B cell (primary cell): ENCODE results near the gene NRL. TPM values are rescaled to one million over a fixed set of nuclear protein-coding genes. Genes with fewer than 3 reads are reported as not detected.

Experiments
- polyA plus RNA-seq: library from polyadenylated mRNA; depleted of rRNA; stranded (reverse); fragments of >200 nt; gene quantifications from 2 replicates; pipeline ENCODE4 v1.2.3, GENCODE V29; 2012
- small RNA-seq: library from RNA; depleted of rRNA; stranded (forward); fragments of <200 nt; gene quantifications from one replicate; pipeline ENCODE3, GENCODE V24; 2012; ENCODE audit warnings: low replicate concordance, low read depth; ENCODE audit not compliant: insufficient read length
- total RNA-seq, 2 donors: library from RNA; stranded (reverse); fragments of 120-200 nt in 1 of 2; gene quantifications; 1 replicate in 1 of 2; 2 replicates in 1 of 2; pipeline versions ENCODE4 v1.2.3 to v1.2.4, GENCODE V29; 2013 to 2022

The NRL gene
- total and polyA plus RNA-seq, 2 donors (not counting 1 experiment from before 2014, with no cell fraction given) = 7.0 to 8.8 TPM

Small RNA genes within 50 kb of the gene (small RNA-seq; reads per million reads assigned to genes)
- not detected for gene RNA5SP383

Other genes with a start within 250 kb of the NRL start
- gene DHRS4, start 161.2 kb downstream of the NRL start, total RNA-seq = 15.3 and 15.6 TPM in 2 replicates
- 8.0 and 16.2 TPM in 2 replicates for gene DHRS4, start 161.2 kb downstream of the NRL start, polyA plus RNA-seq
- 16.3 and 16.8 TPM in 2 replicates for gene DHRS4L2, start 126.0 kb downstream of the NRL start, total RNA-seq
- gene DHRS4L2, start 126.0 kb downstream of the NRL start, polyA plus RNA-seq = 8.0 and 11.2 TPM in 2 replicates
- 1.0 and 1.4 TPM in 2 replicates for gene CARMIL3, start 62.9 kb downstream of the NRL start, total RNA-seq
- gene CARMIL3, start 62.9 kb downstream of the NRL start, polyA plus RNA-seq = 2.8 and 7.2 TPM in 2 replicates
- gene CPNE6, start 43.4 kb downstream of the NRL start, total RNA-seq = not detected in 2 replicates
- gene CPNE6, start 43.4 kb downstream of the NRL start, polyA plus RNA-seq = 0.10 TPM in 1 of 2 replicates, not detected in the other
- gene PCK2, start 20.6 kb downstream of the NRL start, total RNA-seq = 34.1 and 40.4 TPM in 2 replicates
- gene PCK2, start 20.6 kb downstream of the NRL start, polyA plus RNA-seq = 43.6 and 58.4 TPM in 2 replicates
- 84.8 and 96.3 TPM in 2 replicates for gene DCAF11, start 172 bp downstream of the NRL start, total RNA-seq
- gene DCAF11, start 172 bp downstream of the NRL start, polyA plus RNA-seq = 64.5 and 66.7 TPM in 2 replicates
- 2.6 and 3.6 TPM in 2 replicates for gene FITM1, start 15.7 kb upstream of the NRL start, total RNA-seq
- 3.3 and 4.6 TPM in 2 replicates for gene FITM1, start 15.7 kb upstream of the NRL start, polyA plus RNA-seq
- 227 and 237 TPM in 2 replicates for gene PSME1, start 21.2 kb upstream of the NRL start, total RNA-seq
- 257 and 295 TPM in 2 replicates for gene PSME1, start 21.2 kb upstream of the NRL start, polyA plus RNA-seq
- 24.7 and 26.4 TPM in 2 replicates for gene EMC9, start 26.6 kb upstream of the NRL start, total RNA-seq
- 19.3 and 25.9 TPM in 2 replicates for gene EMC9, start 26.6 kb upstream of the NRL start, polyA plus RNA-seq
- gene PSME2, start 31.7 kb upstream of the NRL start, total RNA-seq = 127 and 141 TPM in 2 replicates
- gene PSME2, start 31.7 kb upstream of the NRL start, polyA plus RNA-seq = 126 and 137 TPM in 2 replicates
- gene RNF31, start 32.5 kb upstream of the NRL start, total RNA-seq = 103 and 114 TPM in 2 replicates
- 48.3 and 69.8 TPM in 2 replicates for gene RNF31, start 32.5 kb upstream of the NRL start, polyA plus RNA-seq
- 243 and 269 TPM in 2 replicates for gene IRF9, start 46.3 kb upstream of the NRL start, total RNA-seq
- 191 and 237 TPM in 2 replicates for gene IRF9, start 46.3 kb upstream of the NRL start, polyA plus RNA-seq
- 48.4 and 62.1 TPM in 2 replicates for gene REC8, start 57.1 kb upstream of the NRL start, total RNA-seq
- 34.0 and 39.5 TPM in 2 replicates for gene REC8, start 57.1 kb upstream of the NRL start, polyA plus RNA-seq
- 29.8 and 35.0 TPM in 2 replicates for gene IPO4, start 73.9 kb upstream of the NRL start, total RNA-seq
- gene IPO4, start 73.9 kb upstream of the NRL start, polyA plus RNA-seq = 26.7 and 28.3 TPM in 2 replicates
- 24.5 and 33.9 TPM in 2 replicates for gene TM9SF1, start 80.5 kb upstream of the NRL start, total RNA-seq
- 7.6 and 10.0 TPM in 2 replicates for gene TM9SF1, start 80.5 kb upstream of the NRL start, polyA plus RNA-seq
- gene TSSK4, start 90.7 kb upstream of the NRL start, total RNA-seq = 1.7 TPM in 2 replicates
- 0.14 and 0.45 TPM in 2 replicates for gene TSSK4, start 90.7 kb upstream of the NRL start, polyA plus RNA-seq
- gene CHMP4A, start 98.5 kb upstream of the NRL start, total RNA-seq = 102 and 103 TPM in 2 replicates
- 91.2 and 95.1 TPM in 2 replicates for gene CHMP4A, start 98.5 kb upstream of the NRL start, polyA plus RNA-seq
- gene MDP1, start 101.1 kb upstream of the NRL start, total RNA-seq = 11.3 and 17.0 TPM in 2 replicates
- 22.6 and 28.1 TPM in 2 replicates for gene MDP1, start 101.1 kb upstream of the NRL start, polyA plus RNA-seq
- gene NEDD8, start 117.4 kb upstream of the NRL start, total RNA-seq = 86.6 and 98.5 TPM in 2 replicates
- 86.7 and 104 TPM in 2 replicates for gene NEDD8, start 117.4 kb upstream of the NRL start, polyA plus RNA-seq
- 58.7 and 64.3 TPM in 2 replicates for gene GMPR2, start 118.0 kb upstream of the NRL start, total RNA-seq
- gene GMPR2, start 118.0 kb upstream of the NRL start, polyA plus RNA-seq = 33.3 and 39.7 TPM in 2 replicates
- 165 and 169 TPM in 2 replicates for gene TINF2, start 127.7 kb upstream of the NRL start, total RNA-seq
- 103 and 108 TPM in 2 replicates for gene TINF2, start 127.7 kb upstream of the NRL start, polyA plus RNA-seq
- gene TGM1, start 148.2 kb upstream of the NRL start, total RNA-seq = 11.4 and 11.9 TPM in 2 replicates
- gene TGM1, start 148.2 kb upstream of the NRL start, polyA plus RNA-seq = 2.7 and 4.9 TPM in 2 replicates
- 57.9 and 70.1 TPM in 2 replicates for gene RABGGTA, start 156.6 kb upstream of the NRL start, total RNA-seq
- 134 and 159 TPM in 2 replicates for gene RABGGTA, start 156.6 kb upstream of the NRL start, polyA plus RNA-seq
- gene DHRS1, start 184.8 kb upstream of the NRL start, total RNA-seq = 42.7 and 43.7 TPM in 2 replicates
- gene DHRS1, start 184.8 kb upstream of the NRL start, polyA plus RNA-seq = 69.9 and 76.9 TPM in 2 replicates
- gene NOP9, start 184.9 kb upstream of the NRL start, total RNA-seq = 22.6 and 24.5 TPM in 2 replicates
- gene NOP9, start 184.9 kb upstream of the NRL start, polyA plus RNA-seq = 9.7 and 13.7 TPM in 2 replicates
- 32.8 and 34.3 TPM in 2 replicates for gene CIDEB, start 193.0 kb upstream of the NRL start, total RNA-seq
- 17.9 and 26.2 TPM in 2 replicates for gene CIDEB, start 193.0 kb upstream of the NRL start, polyA plus RNA-seq
- 10.1 and 11.7 TPM in 2 replicates for gene LTB4R2, start 195.2 kb upstream of the NRL start, total RNA-seq
- 9.0 and 10.7 TPM in 2 replicates for gene LTB4R2, start 195.2 kb upstream of the NRL start, polyA plus RNA-seq
- gene LTB4R, start 196.6 kb upstream of the NRL start, total RNA-seq = 8.8 and 9.2 TPM in 2 replicates
- gene LTB4R, start 196.6 kb upstream of the NRL start, polyA plus RNA-seq = 15.7 and 19.1 TPM in 2 replicates
- gene ADCY4, start 220.1 kb upstream of the NRL start, total RNA-seq = 5.8 and 7.8 TPM in 2 replicates
- 2.3 and 3.4 TPM in 2 replicates for gene ADCY4, start 220.1 kb upstream of the NRL start, polyA plus RNA-seq
- 76.6 and 77.6 TPM in 2 replicates for gene RIPK3, start 225.0 kb upstream of the NRL start, total RNA-seq
- 58.5 and 65.5 TPM in 2 replicates for gene RIPK3, start 225.0 kb upstream of the NRL start, polyA plus RNA-seq